Endothelial cell of umbilical vein (primary cell): ENCODE data around the gene DPF3.

Experiments used
- CTCF ChIP-seq, 2 donors: IDR thresholded peaks; 1 replicate in 1 of 2; 2 replicates in 1 of 2; pipeline ENCODE4 v1.5.1; 2011; ENCODE audit warnings: low read length in 2 of 2, mild to moderate bottlenecking in 2 of 2, moderate library complexity in 2 of 2, control low read depth in 1 of 2, inconsistent platforms in 1 of 2, low read depth in 1 of 2; ENCODE audit not compliant: insufficient read depth in 1 of 2; ENCODE audit errors: extremely low read depth in 1 of 2
- EZH2 ChIP-seq: IDR thresholded peaks from 2 replicates; pipeline ENCODE4 v1.6.1; 2012; ENCODE audit warnings: borderline replicate concordance, low read depth, mild to moderate bottlenecking, moderate library complexity, low read length, inconsistent platforms; ENCODE audit not compliant: severe bottlenecking
- FOS ChIP-seq: IDR thresholded peaks from 2 replicates; pipeline ENCODE4 v1.6.1; 2011; ENCODE audit warnings: mild to moderate bottlenecking, low read length, moderate library complexity, borderline replicate concordance; ENCODE audit not compliant: insufficient read depth
- JUN ChIP-seq: IDR thresholded peaks from 2 replicates; pipeline ENCODE4 v1.6.1; 2011; ENCODE audit warnings: borderline replicate concordance, low read depth; ENCODE audit not compliant: insufficient read length, insufficient read depth
- MAX ChIP-seq: IDR thresholded peaks from 2 replicates; pipeline ENCODE4 v1.6.1; 2011; ENCODE audit not compliant: insufficient read depth, insufficient read length
- MYC ChIP-seq: IDR thresholded peaks from one replicate; pipeline ENCODE4 v1.6.1; 2011; ENCODE audit warnings: mild to moderate bottlenecking, low read depth, low read length
- POLR2A ChIP-seq: IDR thresholded peaks from 2 replicates; pipeline ENCODE4 v1.6.1; 2012; ENCODE audit warnings: low read depth, mild to moderate bottlenecking, control low read depth, low read length
- POLR2AphosphoS5 ChIP-seq: IDR thresholded peaks from 2 replicates; pipeline ENCODE4 v1.6.1; 2012; ENCODE audit warnings: low read depth, mild to moderate bottlenecking, control low read depth, low read length, moderate library complexity; ENCODE audit not compliant: insufficient read depth

DNA sequence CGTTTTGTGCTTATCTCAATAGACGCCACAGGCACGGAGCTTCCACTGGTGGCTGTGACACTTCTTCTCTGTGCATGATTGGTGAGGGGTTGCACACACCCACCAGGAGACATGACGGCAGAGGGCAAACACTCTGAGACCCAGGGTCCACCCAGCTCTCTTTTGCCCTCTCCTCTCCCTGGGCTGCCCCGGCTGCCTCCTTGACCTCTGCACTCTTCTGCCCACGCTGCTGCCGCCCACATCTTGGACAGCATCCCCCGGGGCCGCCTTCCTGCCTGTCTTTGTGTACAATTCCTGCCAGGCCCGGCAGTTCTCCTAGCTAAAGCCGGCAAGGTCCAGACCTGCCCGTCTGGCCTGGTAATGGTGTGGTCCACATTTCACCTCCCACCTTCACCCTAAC lies 44.7 kb downstream of the DPF3 start:
- TF ChIP-seq POLR2A (no peak), CTCF (IDR thresholded peaks at IDR 0.05; ENCODE audit: extremely low read depth in 1 of 2, insufficient read depth in 1 of 2, low read depth in 1 of 2, low read length in 2 of 2) (no peak), POLR2AphosphoS5 (no peak), MAX (no peak), MYC (no peak), FOS (no peak), JUN (no peak), EZH2 (no peak)
